AG10803 (cell line): ENCODE results near the gene SLC35B3.

ENCODE experiments used
- DNase-seq: peaks from one replicate; pipeline ENCODE4 v3.0.0; 2010; ENCODE audit warnings: low read depth
- H3K4me3 ChIP-seq: 2 replicates; pipeline ENCODE4 v1.5.1; 2011; ENCODE audit warnings: mild to moderate bottlenecking, low read length, control low read depth
- TF ChIP-seq, protein P1 (sequence below): conservative IDR thresholded peaks from 2 replicates; pipeline ENCODE4 v1.5.1; 2011; ENCODE audit warnings: mild to moderate bottlenecking, low read length, control low read depth, inconsistent platforms

Gene SLC35B3

DNA sequence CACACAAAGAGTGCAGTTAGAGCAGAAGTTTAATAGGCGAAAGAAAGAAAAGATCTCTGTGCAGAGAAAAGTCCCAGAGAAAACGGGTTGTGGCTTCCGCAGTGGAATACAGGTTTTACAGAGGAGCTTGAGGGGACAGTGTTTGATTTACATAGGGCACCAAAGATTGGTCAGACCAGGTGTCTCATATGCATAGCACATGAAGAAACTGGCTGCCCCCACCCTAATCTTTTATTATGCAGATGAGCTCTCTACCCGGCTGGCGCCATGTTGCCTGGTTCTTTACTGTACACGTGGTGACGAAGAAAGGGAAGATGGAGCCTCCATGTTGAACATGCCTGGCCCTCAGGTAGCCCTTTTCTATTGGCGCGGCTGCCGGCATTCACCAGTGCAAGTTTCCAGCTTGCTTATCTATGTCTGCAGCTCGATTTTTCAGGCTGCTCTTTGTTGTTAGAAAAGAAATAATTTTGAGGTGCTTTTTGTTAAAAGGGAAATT is 47.4 kb downstream of the SLC35B3 start:
- TF ChIP-seq, protein P1, sequence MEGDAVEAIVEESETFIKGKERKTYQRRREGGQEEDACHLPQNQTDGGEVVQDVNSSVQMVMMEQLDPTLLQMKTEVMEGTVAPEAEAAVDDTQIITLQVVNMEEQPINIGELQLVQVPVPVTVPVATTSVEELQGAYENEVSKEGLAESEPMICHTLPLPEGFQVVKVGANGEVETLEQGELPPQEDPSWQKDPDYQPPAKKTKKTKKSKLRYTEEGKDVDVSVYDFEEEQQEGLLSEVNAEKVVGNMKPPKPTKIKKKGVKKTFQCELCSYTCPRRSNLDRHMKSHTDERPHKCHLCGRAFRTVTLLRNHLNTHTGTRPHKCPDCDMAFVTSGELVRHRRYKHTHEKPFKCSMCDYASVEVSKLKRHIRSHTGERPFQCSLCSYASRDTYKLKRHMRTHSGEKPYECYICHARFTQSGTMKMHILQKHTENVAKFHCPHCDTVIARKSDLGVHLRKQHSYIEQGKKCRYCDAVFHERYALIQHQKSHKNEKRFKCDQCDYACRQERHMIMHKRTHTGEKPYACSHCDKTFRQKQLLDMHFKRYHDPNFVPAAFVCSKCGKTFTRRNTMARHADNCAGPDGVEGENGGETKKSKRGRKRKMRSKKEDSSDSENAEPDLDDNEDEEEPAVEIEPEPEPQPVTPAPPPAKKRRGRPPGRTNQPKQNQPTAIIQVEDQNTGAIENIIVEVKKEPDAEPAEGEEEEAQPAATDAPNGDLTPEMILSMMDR = no peak
- DNase-seq = no peak
- no peak overlapping the region for H3K4me3 ChIP-seq

DNA sequence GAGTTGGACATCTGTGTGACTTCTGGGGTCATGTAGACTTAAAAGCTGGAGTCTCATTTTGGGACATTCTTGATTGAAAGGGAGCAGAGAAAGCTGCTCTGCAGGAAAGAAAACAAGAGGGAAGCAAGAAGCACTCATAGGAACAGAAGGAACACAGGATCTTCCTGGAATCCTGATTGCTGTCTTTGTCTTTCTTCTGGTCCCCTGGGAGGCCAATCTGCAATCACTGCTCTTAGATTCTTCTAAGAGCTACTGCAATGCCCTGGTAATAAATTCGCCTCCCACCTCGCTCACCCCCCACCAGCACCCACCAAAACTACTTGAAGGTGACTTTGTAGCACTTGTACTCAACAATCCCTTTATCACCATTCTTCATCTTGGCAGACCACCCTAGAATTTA is 51.8 kb downstream of the SLC35B3 start:
- TF ChIP-seq, protein P1 = no peak
- no peak for DNase-seq
- no peak overlapping the region for H3K4me3 ChIP-seq

DNA sequence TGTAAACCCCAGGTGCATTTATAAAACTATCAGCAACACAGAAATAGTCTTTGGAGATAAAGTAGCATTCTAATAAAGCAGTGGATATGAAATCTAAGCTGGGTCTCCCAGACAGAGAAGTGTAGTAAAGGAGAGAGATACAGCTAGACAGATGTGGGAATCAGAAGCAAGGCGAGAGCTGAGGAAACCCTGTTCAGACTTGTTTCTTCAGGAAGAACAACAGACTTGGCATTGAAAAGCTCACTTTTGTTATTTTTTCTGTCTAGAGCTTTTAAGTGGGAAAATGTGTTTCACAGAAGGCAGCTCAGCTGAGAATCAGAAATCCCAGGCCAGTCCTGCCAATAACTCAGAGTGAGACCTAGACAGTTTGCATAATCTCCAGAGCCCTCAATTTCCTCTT is 52.9 kb downstream of the SLC35B3 start:
- H3K4me3 ChIP-seq = no peak overlapping the region
- no peak for DNase-seq
- TF ChIP-seq, protein P1 = no peak

DNA sequence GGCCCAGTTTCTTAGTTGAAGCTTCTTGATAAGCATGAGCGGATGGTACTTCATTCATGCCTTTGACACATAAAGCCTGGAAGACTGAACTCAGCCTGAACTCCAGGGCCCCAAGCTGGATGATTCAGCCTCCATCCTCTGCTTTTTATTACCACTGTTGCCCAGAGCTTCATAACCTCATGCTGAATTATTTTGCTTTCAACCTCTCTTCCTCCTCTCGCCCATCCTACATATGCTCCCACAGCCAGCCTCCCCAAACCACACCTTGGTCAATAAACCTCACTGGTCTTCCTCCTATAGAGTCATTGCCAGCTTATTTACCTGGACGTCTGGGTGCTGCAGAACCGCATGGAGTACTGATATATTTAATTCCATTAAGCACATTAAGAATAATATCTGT is 59.4 kb downstream of the SLC35B3 start:
- no peak for DNase-seq
- no peak overlapping the region for H3K4me3 ChIP-seq
- TF ChIP-seq, protein P1 = no peak
